Bronchial epithelial cell (primary cell): ENCODE data around the gene MRM2. TPM values are rescaled to one million over a fixed set of nuclear protein-coding genes. Genes with fewer than 3 reads are reported as not detected.

ENCODE experiments used
- DNase-seq: peaks from one replicate; pipeline ENCODE4 v3.0.0-alpha.2; 2010; ENCODE audit warnings: low read depth
- FAIRE-seq: peaks from 2 replicates; lab custom pipeline; 2011; peaks lifted over from hg19 to GRCh38; lab: Jason Lieb, UNC
- H3K27me3 ChIP-seq: 2 replicates; pipeline ENCODE4 v1.5.1; 2011; ENCODE audit warnings: low read length; ENCODE audit not compliant: control insufficient read depth, insufficient read depth
- H3K36me3 ChIP-seq: 2 replicates; pipeline ENCODE4 v1.5.1; 2011; ENCODE audit warnings: low read length; ENCODE audit not compliant: control insufficient read depth, insufficient read depth
- H3K4me3 ChIP-seq: 2 replicates; pipeline ENCODE4 v1.5.1; 2011; ENCODE audit warnings: mild to moderate bottlenecking, low read depth, low read length, control low read depth
- CTCF ChIP-seq: IDR thresholded peaks from 2 replicates; pipeline ENCODE4 v1.5.1; 2011; ENCODE audit warnings: mild to moderate bottlenecking, moderate library complexity, low read length, control low read depth, inconsistent platforms; ENCODE audit not compliant: insufficient read depth, severe bottlenecking
- total RNA-seq: library from RNA; depleted of rRNA; stranded (reverse); fragments of >200 nt; gene quantifications from 2 replicates; pipeline ENCODE4 v1.2.1, GENCODE V29; 2014

Gene MRM2
- total RNA-seq, 1 donor from 2014 or later, result 21.1 TPM

- Histone ChIP-seq H3K36me3 (no peaks in the 10 kb centered on the region), H3K4me3 (no peak overlapping the region), H3K27me3 (no peaks in the 10 kb centered on the region)
- no peak for TF ChIP-seq CTCF
- no peak for FAIRE-seq
- no peak for DNase-seq
Measured at GRCh38 chr7:2278026-2278425, 36.0 kb upstream of the MRM2 start.

GRCh38 chr7:2276107-2276506 is 34.1 kb upstream of the MRM2 start:
- no peak for FAIRE-seq
- no peak for TF ChIP-seq CTCF

GRCh38 chr7:2275101-2275500 is 33.1 kb upstream of the MRM2 start:
- no peak for TF ChIP-seq CTCF
- no peak for DNase-seq
- Histone ChIP-seq H3K27me3 (no peaks in the 10 kb centered on the region), H3K36me3 (no peaks in the 10 kb centered on the region), H3K4me3 (no peak overlapping the region)
- peak; percentile 82 for FAIRE-seq

More at GRCh38 chr7:2276107-2276506, 34.1 kb upstream of the MRM2 start:
- no peak for DNase-seq
- no peaks in the 10 kb centered on the region for H3K36me3 ChIP-seq
- H3K4me3 ChIP-seq, result no peak overlapping the region
- H3K27me3 ChIP-seq, result no peaks in the 10 kb centered on the region

- no peak for TF ChIP-seq CTCF
- H3K4me3 ChIP-seq, result no peak overlapping the region
- H3K36me3 ChIP-seq, result no peaks in the 10 kb centered on the region
- H3K27me3 ChIP-seq, result no peaks in the 10 kb centered on the region
- no peak for DNase-seq
- FAIRE-seq, result no peak
Measured at GRCh38 chr7:2274666-2275065, 32.7 kb upstream of the MRM2 start.

- TF ChIP-seq CTCF, result no peak
- no peaks in the 10 kb centered on the region for H3K27me3 ChIP-seq
- H3K4me3 ChIP-seq, result no peak overlapping the region
- no peak for DNase-seq
- no peaks in the 10 kb centered on the region for H3K36me3 ChIP-seq
- FAIRE-seq, result no peak
Measured at GRCh38 chr7:2273866-2274265, 31.9 kb upstream of the MRM2 start.

- H3K27me3 ChIP-seq, result no peaks in the 10 kb centered on the region
- no peak for TF ChIP-seq CTCF
- no peak for FAIRE-seq
- no peak overlapping the region for H3K4me3 ChIP-seq
- no peaks in the 10 kb centered on the region for H3K36me3 ChIP-seq
- DNase-seq, result no peak
Measured at GRCh38 chr7:2272031-2272430, 30.0 kb upstream of the MRM2 start.
